Anterior cingulate cortex (tissue), 58 donors: ENCODE data around the gene INSC.

Experiments used
- DNase-seq, 58 donors: peaks; one replicate each; lab custom pipeline; 2025; lab: John Stamatoyannopoulos, UW

INSC gene

GRCh38 chr11:15268598-15268997 lies 153.9 kb downstream of the INSC start:
- DNase-seq: no peak

GRCh38 chr11:15275141-15275540 lies 160.4 kb downstream of the INSC start:
- peak in 14 of 58 donors; percentile 8 to 50 (median 14) for DNase-seq

- no peak for DNase-seq
Measured at GRCh38 chr11:15276621-15277020, 161.9 kb downstream of the INSC start.

- no peak for DNase-seq
Measured at GRCh38 chr11:15278128-15278527, 163.4 kb downstream of the INSC start.

- no peak for DNase-seq
Measured at GRCh38 chr11:15280393-15280792, 165.7 kb downstream of the INSC start.

- no peak for DNase-seq
Measured at GRCh38 chr11:15282754-15283153, 168.0 kb downstream of the INSC start.

GRCh38 chr11:15286465-15286864 lies 171.7 kb downstream of the INSC start:
- no peak for DNase-seq

GRCh38 chr11:15288863-15289262 lies 174.1 kb downstream of the INSC start:
- no peak for DNase-seq

- no peak for DNase-seq
Measured at GRCh38 chr11:15289723-15290122, 175.0 kb downstream of the INSC start.

GRCh38 chr11:15291885-15292284 lies 177.2 kb downstream of the INSC start:
- DNase-seq: peak in 11 of 58 donors; percentile 5 to 20 (median 13)

GRCh38 chr11:15293975-15294620 lies 179.4 kb downstream of the INSC start:
- no peak for DNase-seq

GRCh38 chr11:15295695-15296094 lies 181.0 kb downstream of the INSC start:
- no peak for DNase-seq
